ENCODE measurements around the gene ZNF799.
"Not testable (repeated sequence)": the region's sequence is repeated elsewhere in the genome, so short reads cannot be mapped to it uniquely, and the experiment has no call there.

ZNF799 gene

GRCh38 chr19:12364391-12365235 lies 36.5 kb downstream of the ZNF799 start:
- DNase-seq (ENCODE audit: low read depth in 2 of 2): no peak

DNA sequence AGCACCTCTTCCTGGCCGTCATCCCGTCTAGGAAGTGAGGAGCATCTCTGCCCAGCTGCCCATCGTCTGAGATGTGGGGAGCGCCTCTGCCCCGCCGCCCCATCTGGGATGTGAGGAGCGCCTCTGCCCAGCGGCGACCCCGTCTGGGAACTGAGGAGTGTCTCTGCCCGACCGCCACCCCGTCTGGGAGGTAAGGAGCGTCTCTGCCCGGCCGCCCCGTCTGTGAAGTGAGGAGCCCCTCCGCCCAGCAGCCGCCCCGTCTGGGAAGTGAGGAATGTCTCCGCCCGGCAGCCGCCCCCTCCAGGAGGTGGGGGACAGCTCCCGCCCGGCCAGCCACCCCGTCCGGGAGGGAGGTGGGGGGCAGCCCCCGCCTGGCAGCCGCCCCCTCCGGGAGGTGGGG lies 38.8 kb downstream of the ZNF799 start:
- not testable (repeated sequence) for DNase-seq (ENCODE audit: low read depth in 2 of 2)

DNA sequence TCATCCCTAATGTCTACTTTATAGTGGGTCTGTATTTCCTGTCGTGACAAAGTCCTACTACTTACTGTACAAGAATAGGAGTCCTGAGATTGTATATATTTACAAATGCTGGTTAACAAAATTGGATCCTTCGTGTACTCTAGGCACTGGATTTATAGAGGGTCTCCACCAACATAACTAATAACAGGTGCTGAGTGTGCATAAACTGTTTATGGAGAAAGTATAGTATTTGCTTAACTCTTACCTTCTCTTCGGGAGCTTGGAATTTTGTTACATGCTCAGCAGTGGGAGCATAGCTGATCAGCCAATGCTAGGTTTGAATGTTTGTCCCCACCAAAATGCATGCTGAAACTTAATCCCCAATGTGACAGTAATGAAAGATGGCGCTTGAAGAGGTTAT lies 47.7 kb downstream of the ZNF799 start:
- no peak for DNase-seq (ENCODE audit: low read depth in 2 of 2)

DNA sequence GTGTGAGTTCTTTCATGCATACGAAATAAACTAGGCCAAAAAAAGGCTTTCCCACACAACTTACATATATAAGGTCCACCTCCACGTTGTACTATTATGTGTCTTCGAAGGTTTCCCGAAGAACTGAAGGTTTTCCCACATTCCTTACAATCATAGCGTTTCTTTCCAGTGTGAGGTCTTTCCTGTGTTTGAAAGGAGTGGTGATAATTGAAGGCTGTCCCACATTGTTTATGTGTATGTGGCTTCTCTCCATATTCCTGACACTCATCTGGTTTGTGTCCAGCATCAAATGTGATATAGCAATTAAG lies 50.2 kb downstream of the ZNF799 start:
- no peak for DNase-seq (ENCODE audit: low read depth in 2 of 2)

GRCh38 chr19:12350185-12350889 lies 50.7 kb downstream of the ZNF799 start:
- no peak for DNase-seq (ENCODE audit: low read depth in 2 of 2)

DNA sequence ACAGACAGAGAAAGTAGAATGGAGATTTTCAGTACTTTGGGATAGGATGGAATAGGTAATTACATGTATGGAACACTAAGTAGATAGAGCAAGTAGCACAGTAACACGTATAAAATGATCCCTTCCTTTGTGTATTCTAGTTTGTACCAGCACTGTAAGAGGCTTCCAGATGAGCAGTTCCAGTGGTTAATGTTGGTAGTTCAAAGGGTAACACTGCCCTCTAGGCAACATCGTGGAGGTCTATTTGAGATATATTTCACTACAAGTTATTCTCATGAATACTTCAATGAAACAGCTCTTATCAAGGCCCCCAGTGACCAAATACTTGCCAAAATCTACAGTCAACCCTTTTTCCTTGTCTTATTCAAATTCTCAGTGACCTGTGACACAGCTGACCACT lies 54.2 kb downstream of the ZNF799 start:
- DNase-seq (ENCODE audit: low read depth in 2 of 2): no peak

DNA sequence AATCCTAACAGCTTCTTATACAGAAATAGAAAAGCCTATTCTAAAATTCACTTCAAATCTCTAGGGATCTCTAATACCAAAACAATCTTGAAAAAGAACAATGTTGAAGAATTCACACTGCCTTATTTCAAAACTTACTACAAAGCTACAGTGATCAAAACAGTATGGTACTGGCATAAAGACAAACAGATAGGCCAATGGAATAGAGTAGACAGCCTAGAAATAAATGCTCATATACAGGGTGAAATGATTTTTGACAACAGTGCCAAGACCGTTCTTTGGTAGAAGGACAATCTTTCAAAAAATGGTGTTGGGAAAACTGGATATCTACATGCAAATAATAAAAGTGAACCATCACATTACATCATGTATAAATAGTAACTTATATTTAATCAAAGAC lies 55.9 kb downstream of the ZNF799 start:
- no peak for DNase-seq (ENCODE audit: low read depth in 2 of 2)

Data from stimulated activated CD4-positive, alpha-beta T cell treated with anti-CD3 and anti-CD28 coated beads, Interleukin-15, amount 100 ng/mL, for 48 hours (primary cell).